Neural progenitor cell (in vitro differentiated cells): Measurements from ENCODE around the gene SPINDOC. TPM values are rescaled to one million over a fixed set of nuclear protein-coding genes. Genes with fewer than 3 reads are reported as not detected.
"Not testable (repeated sequence)": the region's sequence is repeated elsewhere in the genome, so short reads cannot be mapped to it uniquely, and the experiment has no call there.

Source experiments
- DNase-seq: peaks from one replicate; pipeline ENCODE4 v3.0.0-alpha.2; 2016; ENCODE audit warnings: low spot score
- H2AFZ ChIP-seq: fragments of 200-600 bp; sonication (generic); replicated peaks from 2 replicates; pipeline ENCODE4 v1.6.1; 2016; ENCODE audit warnings: antibody characterized with exemption
- H3F3A ChIP-seq: fragments of 200-600 bp; sonication (generic); 2 replicates; pipeline ENCODE4 v1.6.1; 2016; ENCODE audit warnings: antibody characterized with exemption, low read depth
- H3K27ac ChIP-seq: fragments of 200-600 bp; sonication (generic); 2 replicates; pipeline ENCODE4 v1.5.1; 2016; ENCODE audit warnings: mild to moderate bottlenecking
- H3K27me3 ChIP-seq: fragments of 200-600 bp; sonication (generic); 2 replicates; pipeline ENCODE4 v1.6.1; 2016; ENCODE audit warnings: mild to moderate bottlenecking, moderate library complexity
- H3K36me3 ChIP-seq: fragments of 200-600 bp; sonication (generic); 2 replicates; pipeline ENCODE4 v1.5.1; 2016
- H3K4me1 ChIP-seq: fragments of 200-600 bp; sonication (generic); 2 replicates; pipeline ENCODE4 v1.6.1; 2016; ENCODE audit warnings: mixed run types
- H3K4me2 ChIP-seq: fragments of 200-600 bp; sonication (generic); 2 replicates; pipeline ENCODE4 v1.6.1; 2016
- H3K4me3 ChIP-seq: fragments of 200-600 bp; sonication (generic); 2 replicates; pipeline ENCODE4 v1.5.1; 2016
- H3K79me2 ChIP-seq: fragments of 200-600 bp; sonication (generic); 2 replicates; pipeline ENCODE4 v1.6.1; 2016; ENCODE audit warnings: low read depth
- H3K9ac ChIP-seq: fragments of 200-600 bp; sonication (generic); 2 replicates; pipeline ENCODE4 v1.6.1; 2016
- H3K9me3 ChIP-seq: fragments of 200-600 bp; sonication (generic); 2 replicates; pipeline ENCODE4 v1.5.1; 2016; ENCODE audit warnings: low read depth
- H4K20me1 ChIP-seq: fragments of 200-600 bp; sonication (generic); 2 replicates; pipeline ENCODE4 v1.6.1; 2016; ENCODE audit warnings: low read depth
- H3K27ac Mint-ChIP-seq: 3 replicates; pipeline ENCODE4 v1.8.0; 2021; ENCODE audit warnings: mixed read lengths
- H3K27me3 Mint-ChIP-seq: 2 replicates; pipeline ENCODE4 v1.8.0; 2022; ENCODE audit warnings: low read depth, mild to moderate bottlenecking, inconsistent platforms, moderate library complexity, mixed read lengths; ENCODE audit not compliant: insufficient read depth
- H3K36me3 Mint-ChIP-seq: 3 replicates; pipeline ENCODE4 v1.8.0; 2021; ENCODE audit warnings: mixed read lengths
- H3K4me1 Mint-ChIP-seq: 3 replicates; pipeline ENCODE4 v1.8.0; 2021; ENCODE audit warnings: mixed read lengths
- H3K4me3 Mint-ChIP-seq: 3 replicates; pipeline ENCODE4 v1.8.0; 2021; ENCODE audit warnings: mild to moderate bottlenecking, moderate library complexity, mixed read lengths
- H3K9me3 Mint-ChIP-seq: 3 replicates; pipeline ENCODE4 v1.8.0; 2020; ENCODE audit warnings: mixed read lengths
- CTCF ChIP-seq: fragments of 200-600 bp; sonication (generic); IDR thresholded peaks from 2 replicates; pipeline ENCODE4 v1.5.1; 2017; ENCODE audit warnings: antibody characterized with exemption, mild to moderate bottlenecking
- EZH2 ChIP-seq: fragments of 200-600 bp; sonication (generic); IDR thresholded peaks from 2 replicates; pipeline ENCODE4 v1.6.1; 2017; ENCODE audit warnings: antibody characterized with exemption, mild to moderate bottlenecking, moderate library complexity
- EZH2phosphoT487 ChIP-seq: fragments of 200-600 bp; sonication (generic); IDR thresholded peaks from 2 replicates; pipeline ENCODE4 v1.6.1; 2017; ENCODE audit warnings: antibody characterized with exemption
- total RNA-seq: library from RNA; depleted of rRNA; stranded (reverse); fragments of >200 nt; gene quantifications from 2 replicates; pipeline ENCODE4 v1.2.3, GENCODE V29; 2015; ENCODE audit warnings: low replicate concordance

SPINDOC gene
- total RNA-seq, 1 donor from 2014 or later = 27.2 TPM

- Histone ChIP-seq H3K4me1 (no peaks in the 10 kb centered on the region), H2AFZ (no peak overlapping the region), H3F3A (no peaks in the 10 kb centered on the region), H3K79me2 (no peaks in the 10 kb centered on the region), H3K27ac (no peak overlapping the region), H3K9me3 (no peaks in the 10 kb centered on the region), H3K9ac (no peak overlapping the region), H4K20me1 (no peaks in the 10 kb centered on the region), H3K4me2 (no peak overlapping the region), H3K4me3 (no peak overlapping the region), H3K27me3 (no peaks in the 10 kb centered on the region), H3K36me3 (no peaks in the 10 kb centered on the region)
- Mint-ChIP-seq H3K27me3 (peaks cover 3% of the 10 kb centered on the region), H3K27ac (no peak overlapping the region), H3K9me3 (peaks cover 4% of the 10 kb centered on the region), H3K36me3 (peaks cover 6% of the 10 kb centered on the region), H3K4me3 (no peak overlapping the region), H3K4me1 (peaks cover 6% of the 10 kb centered on the region)
- no peak for DNase-seq
- TF ChIP-seq CTCF (no peak), EZH2 (no peak), EZH2phosphoT487 (no peak)
Observed at GRCh38 chr11:63802637-63803414, 10.4 kb upstream of the SPINDOC start.

- Histone ChIP-seq H3K9me3 (no peaks in the 10 kb centered on the region), H3F3A (no peaks in the 10 kb centered on the region), H3K36me3 (no peaks in the 10 kb centered on the region), H4K20me1 (no peaks in the 10 kb centered on the region), H3K79me2 (no peaks in the 10 kb centered on the region), H3K9ac (no peak overlapping the region), H2AFZ (no peak overlapping the region), H3K4me2 (no peak overlapping the region), H3K4me1 (no peaks in the 10 kb centered on the region), H3K27ac (no peak overlapping the region), H3K4me3 (no peak overlapping the region), H3K27me3 (no peaks in the 10 kb centered on the region)
- DNase-seq = no peak
- TF ChIP-seq EZH2phosphoT487 (no peak), CTCF (no peak), EZH2 (no peak)
- H3K4me3 Mint-ChIP-seq = no peak overlapping the region
- no peaks in the 10 kb centered on the region for H3K9me3 Mint-ChIP-seq
- H3K36me3 Mint-ChIP-seq = peaks cover 6% of the 10 kb centered on the region
- peaks cover 3% of the 10 kb centered on the region for H3K27me3 Mint-ChIP-seq
- H3K27ac Mint-ChIP-seq = no peak overlapping the region
- peaks cover 6% of the 10 kb centered on the region for H3K4me1 Mint-ChIP-seq
Observed at GRCh38 chr11:63804259-63804658, 9.0 kb upstream of the SPINDOC start.

GRCh38 chr11:63805844-63806415 lies 7.3 kb upstream of the SPINDOC start:
- peaks cover 3% of the 10 kb centered on the region for H3F3A ChIP-seq
- H3K27ac ChIP-seq = no peak overlapping the region
- H3K79me2 ChIP-seq = peaks cover 2% of the 10 kb centered on the region
- H4K20me1 ChIP-seq = no peaks in the 10 kb centered on the region
- no peaks in the 10 kb centered on the region for H3K27me3 ChIP-seq
- TF ChIP-seq EZH2 = no peak
- no peak for TF ChIP-seq EZH2phosphoT487
- TF ChIP-seq CTCF = no peak
- H3K4me1 ChIP-seq = peaks cover under 1% of the 10 kb centered on the region
- no peak for DNase-seq
- Mint-ChIP-seq H3K36me3 (peaks cover 6% of the 10 kb centered on the region), H3K4me1 (peaks cover 8% of the 10 kb centered on the region), H3K27ac (no peak overlapping the region), H3K4me3 (no peak overlapping the region), H3K27me3 (peaks cover 6% of the 10 kb centered on the region), H3K9me3 (no peaks in the 10 kb centered on the region)
- H3K9me3 ChIP-seq = no peaks in the 10 kb centered on the region
- H2AFZ ChIP-seq = no peak overlapping the region
- H3K4me2 ChIP-seq = no peak overlapping the region
- no peaks in the 10 kb centered on the region for H3K36me3 ChIP-seq
- no peak overlapping the region for H3K4me3 ChIP-seq
- no peak overlapping the region for H3K9ac ChIP-seq

GRCh38 chr11:63810383-63810782 lies 2.9 kb upstream of the SPINDOC start:
- H3F3A ChIP-seq = peaks cover 28% of the 10 kb centered on the region
- not testable (repeated sequence) for H3K27ac Mint-ChIP-seq, H3K9me3 Mint-ChIP-seq, H3K36me3 ChIP-seq, H2AFZ ChIP-seq, H3K27ac ChIP-seq, H3K27me3 Mint-ChIP-seq, DNase-seq, H3K4me3 Mint-ChIP-seq, H3K27me3 ChIP-seq, H3K36me3 Mint-ChIP-seq, H3K4me2 ChIP-seq, H3K4me3 ChIP-seq, H3K9me3 ChIP-seq, H3K9ac ChIP-seq
- peaks cover 26% of the 10 kb centered on the region for H3K4me1 ChIP-seq
- peaks cover 34% of the 10 kb centered on the region for H4K20me1 ChIP-seq
- peaks cover 36% of the 10 kb centered on the region for H3K79me2 ChIP-seq
- H3K4me1 Mint-ChIP-seq = peaks cover 30% of the 10 kb centered on the region
